GM12891 (cell line): Measurements from ENCODE around the gene MYCBP2.

Experiments used
- POLR2A ChIP-seq: IDR thresholded peaks from 2 replicates; pipeline ENCODE4 v1.6.1; 2011; ENCODE audit warnings: low read depth, low read length, control low read depth
- POLR2AphosphoS5 ChIP-seq: IDR thresholded peaks from 2 replicates; pipeline ENCODE4 v1.6.1; 2011; ENCODE audit warnings: low read depth, low read length, control low read depth
- POU2F2 ChIP-seq: IDR thresholded peaks from 2 replicates; pipeline ENCODE4 v1.6.1; 2011; ENCODE audit warnings: low read depth, mild to moderate bottlenecking, control low read depth, low read length, moderate library complexity

GRCh38 chr13:77265336-77265735 is 61.6 kb downstream of the MYCBP2 start:
- TF ChIP-seq POU2F2 (no peak), POLR2A (no peak), POLR2AphosphoS5 (no peak)
